CD4-positive, alpha-beta T cell (primary cell): ENCODE results near the gene SPTBN5. TPM values are rescaled to one million over a fixed set of nuclear protein-coding genes. Genes with fewer than 3 reads are reported as not detected.
A peak's percentile ranks its signal among the peaks of the same experiment; 100 is the strongest.

Experiments
- ATAC-seq: fragments of 200-7000 bp; cut with Tn5 transposase; one replicate; pipeline ENCODE4 v1.10.0; 2022; ENCODE audit warnings: mild to moderate bottlenecking; ENCODE audit not compliant: poor library complexity
- CTCF ChIA-PET: fragments of 350-600 bp; sonication (Branson Sonifier 250); formaldehyde crosslinking; loops from one replicate; lab custom pipeline; 2021; ENCODE audit warnings: antibody characterized with exemption, inconsistent platforms; lab: Charles Lee
- POLR2A ChIA-PET: fragments of 350-600 bp; sonication (Branson Sonifier 250); formaldehyde crosslinking; loops from one replicate; lab custom pipeline; 2021; ENCODE audit warnings: antibody characterized with exemption, inconsistent platforms; lab: Charles Lee
- DNase-seq, 14 experiments: peaks; one replicate each; pipeline ENCODE4 v3.0.0-alpha.2; 2013 to 2020; ENCODE audit warnings: mixed read lengths in 2 of 14
- H3K27ac ChIP-seq, 2 donors: one replicate each; pipeline versions ENCODE4 v1.5.1 to v1.7.0; 2013; ENCODE audit warnings: low read length in 2 of 2, low read depth in 1 of 2, mild to moderate bottlenecking in 1 of 2
- H3K27me3 ChIP-seq, 2 experiments: 1 replicate in 1 of 2; 2 replicates in 1 of 2; pipeline versions ENCODE4 v1.6.1 to v1.7.0; 2013; ENCODE audit warnings: low read length in 2 of 2, control low read depth in 1 of 2, mild to moderate bottlenecking in 1 of 2, moderate library complexity in 1 of 2; ENCODE audit not compliant: insufficient read depth in 2 of 2, control insufficient read depth in 1 of 2
- H3K36me3 ChIP-seq: one replicate; pipeline ENCODE4 v1.6.1; 2013; ENCODE audit warnings: low read length, control low read depth; ENCODE audit not compliant: insufficient read depth
- H3K4me1 ChIP-seq: one replicate; pipeline ENCODE4 v1.6.1; 2013; ENCODE audit warnings: low read length, control low read depth; ENCODE audit not compliant: insufficient read depth
- H3K4me3 ChIP-seq: one replicate; pipeline ENCODE4 v1.5.1; 2013; ENCODE audit warnings: mild to moderate bottlenecking, low read length, moderate library complexity
- H3K9me3 ChIP-seq, 2 experiments: 1 replicate in 1 of 2; 2 replicates in 1 of 2; pipeline versions ENCODE4 v1.6.1 to v1.7.0; 2013; ENCODE audit warnings: low read length in 2 of 2, mild to moderate bottlenecking in 2 of 2, control low read depth in 1 of 2, moderate library complexity in 1 of 2; ENCODE audit not compliant: control insufficient read depth in 1 of 2, insufficient read depth in 1 of 2
- H3K27ac Mint-ChIP-seq: one replicate; pipeline ENCODE4 v1.8.0; 2020; ENCODE audit warnings: mixed read lengths
- H3K27me3 Mint-ChIP-seq: one replicate; pipeline ENCODE4 v1.8.0; 2021; ENCODE audit warnings: mixed read lengths
- H3K36me3 Mint-ChIP-seq: one replicate; pipeline ENCODE4 v1.8.0; 2021; ENCODE audit warnings: low read depth, mixed read lengths
- H3K4me1 Mint-ChIP-seq: one replicate; pipeline ENCODE4 v1.8.0; 2021; ENCODE audit warnings: low read depth, mixed read lengths
- H3K4me3 Mint-ChIP-seq: one replicate; pipeline ENCODE4 v1.8.0; 2020; ENCODE audit warnings: mild to moderate bottlenecking, mixed read lengths
- H3K9me3 Mint-ChIP-seq: one replicate; pipeline ENCODE4 v1.8.0; 2020; ENCODE audit warnings: mixed read lengths
- intact Hi-C, 2 experiments: fragments of 100-400 bp; cut with DNase I in 1 of 2; cut with micrococcal nuclease in 1 of 2; formaldehyde crosslinking; loops; one replicate each; pipeline versions ENCODE4 v1.15.1 to v1.9.0; 2023 to 2025; cut with DNase I, micrococcal nuclease
- total RNA-seq, 174 experiments: library from RNA in 2 of 174; stranded (reverse) in 2 of 174; gene quantifications; one replicate each; pipeline ENCODE4 v1.2.3 and lab custom pipeline; 2021 to 2026
- TF ChIP-seq, protein P1 (sequence below): fragments of 200-600 bp; IDR thresholded peaks from one replicate; pipeline ENCODE4 v1.8.0; 2022; ENCODE audit warnings: antibody characterized with exemption, mild to moderate bottlenecking

Gene SPTBN5
- total RNA-seq, 2 experiments from 2014 or later = 2.2 to 2.3 TPM

DNA sequence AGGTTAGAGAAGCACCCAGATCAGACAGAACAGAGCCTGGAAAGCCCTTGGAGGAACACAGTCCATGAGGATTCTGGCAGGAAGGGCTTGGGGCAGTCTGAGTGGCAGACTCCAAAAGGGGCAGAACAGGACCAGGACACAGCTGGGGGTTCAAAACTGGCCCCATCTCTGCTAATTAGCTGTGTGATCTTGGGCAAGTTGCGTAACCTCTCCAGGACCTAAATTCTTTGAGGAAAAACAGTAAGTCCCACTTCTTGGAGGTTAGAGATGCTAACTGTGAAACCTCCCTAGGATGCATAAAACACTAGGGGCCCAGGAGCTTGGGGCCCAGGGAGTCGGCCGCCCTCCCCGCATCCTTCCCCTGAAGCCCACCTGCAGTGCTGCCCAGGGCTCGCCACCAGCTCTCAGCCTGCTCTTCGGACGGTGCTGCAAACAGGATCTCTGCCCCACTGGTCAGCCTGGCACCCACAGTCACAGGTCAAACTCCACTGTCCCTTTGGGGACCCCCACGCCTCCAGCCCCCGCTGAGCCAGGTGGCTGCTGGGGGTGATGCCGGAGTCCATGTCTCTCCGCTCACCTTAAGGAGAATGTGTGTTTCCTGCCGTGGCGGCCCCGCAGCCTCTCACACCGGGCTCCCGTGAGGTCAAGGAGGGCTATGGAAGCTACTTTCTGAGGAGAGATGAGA lies 43.2 kb downstream of the SPTBN5 start:
- ChIA-PET CTCF (no interaction called here), POLR2A (interaction anchor here (2.1 kb wide), 1 partner anchor 42 kb away, joined by 8 read pairs; the partner anchor contains the start of gene SPTBN5)
- H3K4me3 Mint-ChIP-seq = no peak overlapping the region
- no peaks in the 10 kb centered on the region for H3K9me3 Mint-ChIP-seq
- peaks cover 28% of the 10 kb centered on the region for H3K36me3 ChIP-seq
- no peaks in the 10 kb centered on the region for H3K27me3 ChIP-seq
- intact Hi-C loops = no loop called here
- no peaks in the 10 kb centered on the region for H3K27me3 Mint-ChIP-seq
- H3K27ac ChIP-seq = no peak overlapping the region
- DNase-seq = no peak
- H3K27ac Mint-ChIP-seq = peak overlapping the region; percentile 69
- no peaks in the 10 kb centered on the region for H3K9me3 ChIP-seq
- H3K4me1 ChIP-seq = peaks cover 5% of the 10 kb centered on the region
- H3K4me3 ChIP-seq = no peak overlapping the region
- H3K36me3 Mint-ChIP-seq = peaks cover 33% of the 10 kb centered on the region
- TF ChIP-seq, protein P1, sequence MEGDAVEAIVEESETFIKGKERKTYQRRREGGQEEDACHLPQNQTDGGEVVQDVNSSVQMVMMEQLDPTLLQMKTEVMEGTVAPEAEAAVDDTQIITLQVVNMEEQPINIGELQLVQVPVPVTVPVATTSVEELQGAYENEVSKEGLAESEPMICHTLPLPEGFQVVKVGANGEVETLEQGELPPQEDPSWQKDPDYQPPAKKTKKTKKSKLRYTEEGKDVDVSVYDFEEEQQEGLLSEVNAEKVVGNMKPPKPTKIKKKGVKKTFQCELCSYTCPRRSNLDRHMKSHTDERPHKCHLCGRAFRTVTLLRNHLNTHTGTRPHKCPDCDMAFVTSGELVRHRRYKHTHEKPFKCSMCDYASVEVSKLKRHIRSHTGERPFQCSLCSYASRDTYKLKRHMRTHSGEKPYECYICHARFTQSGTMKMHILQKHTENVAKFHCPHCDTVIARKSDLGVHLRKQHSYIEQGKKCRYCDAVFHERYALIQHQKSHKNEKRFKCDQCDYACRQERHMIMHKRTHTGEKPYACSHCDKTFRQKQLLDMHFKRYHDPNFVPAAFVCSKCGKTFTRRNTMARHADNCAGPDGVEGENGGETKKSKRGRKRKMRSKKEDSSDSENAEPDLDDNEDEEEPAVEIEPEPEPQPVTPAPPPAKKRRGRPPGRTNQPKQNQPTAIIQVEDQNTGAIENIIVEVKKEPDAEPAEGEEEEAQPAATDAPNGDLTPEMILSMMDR = no peak
- no peak for ATAC-seq
- no peaks in the 10 kb centered on the region for H3K4me1 Mint-ChIP-seq

DNA sequence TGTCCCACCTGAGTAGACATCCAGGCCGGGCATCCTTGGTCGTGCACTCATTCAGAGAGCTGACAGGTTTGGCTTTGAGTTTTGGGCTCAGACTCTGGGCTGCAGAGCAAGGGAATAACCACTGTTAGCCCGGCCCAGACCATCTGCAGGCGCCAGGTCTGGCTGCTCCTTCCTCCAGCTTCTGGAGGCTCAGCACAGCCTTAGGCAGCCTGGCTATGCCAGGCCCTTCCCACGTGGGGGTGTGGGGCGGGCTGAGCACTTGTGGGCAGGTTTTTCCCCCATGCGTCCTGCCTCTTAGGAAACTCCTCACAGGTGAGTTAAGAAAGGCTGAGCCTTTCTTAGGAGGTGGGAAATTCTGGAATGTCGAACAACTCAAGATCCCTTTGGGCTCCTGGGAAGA lies 44.0 kb downstream of the SPTBN5 start:
- peaks cover 36% of the 10 kb centered on the region for H3K36me3 ChIP-seq
- Mint-ChIP-seq H3K4me3 (no peak overlapping the region), H3K9me3 (no peaks in the 10 kb centered on the region), H3K27ac (peak overlapping the region; percentile 69), H3K27me3 (no peaks in the 10 kb centered on the region), H3K4me1 (no peaks in the 10 kb centered on the region), H3K36me3 (peaks cover 35% of the 10 kb centered on the region)
- DNase-seq (no peak), ATAC-seq (no peak)
- ChIA-PET POLR2A (no interaction called here), CTCF (no interaction called here)
- H3K27ac ChIP-seq = no peak overlapping the region
- H3K4me1 ChIP-seq = peaks cover 5% of the 10 kb centered on the region
- no peak overlapping the region for H3K4me3 ChIP-seq
- TF ChIP-seq, protein P1 = no peak
- intact Hi-C loops = no loop called here
- H3K27me3 ChIP-seq = no peaks in the 10 kb centered on the region
- H3K9me3 ChIP-seq = no peaks in the 10 kb centered on the region

DNA sequence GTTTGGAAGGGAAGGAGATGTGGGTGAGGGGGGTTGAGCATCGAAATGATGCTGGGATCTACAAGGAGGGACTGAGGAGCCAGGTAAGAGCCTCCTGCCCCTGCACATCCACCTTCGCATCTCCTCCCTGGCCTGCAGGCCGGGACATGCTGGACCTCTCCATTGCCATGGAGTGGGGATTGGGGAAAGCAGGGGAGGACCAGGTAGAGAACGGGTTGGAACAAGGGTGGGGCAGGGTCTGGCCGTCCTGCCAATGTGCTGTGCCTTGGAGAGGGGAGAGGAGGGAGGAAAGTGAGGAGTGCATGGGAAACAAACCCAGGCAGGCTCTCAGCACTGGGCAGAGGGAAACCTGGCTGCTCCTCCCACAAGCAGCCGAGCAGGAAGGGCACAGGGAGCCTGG lies 44.6 kb downstream of the SPTBN5 start:
- TF ChIP-seq, protein P1 = no peak
- ATAC-seq = no peak
- H3K27me3 Mint-ChIP-seq = no peaks in the 10 kb centered on the region
- no peak overlapping the region for H3K27ac ChIP-seq
- peak overlapping the region; percentile 74 for H3K27ac Mint-ChIP-seq
- H3K9me3 ChIP-seq = no peaks in the 10 kb centered on the region
- no peak for DNase-seq
- intact Hi-C loops = no loop called here
- no peak overlapping the region for H3K4me3 ChIP-seq
- H3K36me3 ChIP-seq = peaks cover 42% of the 10 kb centered on the region
- H3K27me3 ChIP-seq = no peaks in the 10 kb centered on the region
- peaks cover 35% of the 10 kb centered on the region for H3K36me3 Mint-ChIP-seq
- no peaks in the 10 kb centered on the region for H3K4me1 Mint-ChIP-seq
- H3K4me3 Mint-ChIP-seq = no peak overlapping the region
- POLR2A ChIA-PET = no interaction called here
- H3K4me1 ChIP-seq = peaks cover 5% of the 10 kb centered on the region
- CTCF ChIA-PET = no interaction called here
- H3K9me3 Mint-ChIP-seq = no peaks in the 10 kb centered on the region
